Muscle of arm (tissue), 14 donors: ENCODE results near the gene KCNK10. TPM values are rescaled to one million over a fixed set of nuclear protein-coding genes. Genes with fewer than 3 reads are reported as not detected.

Experiments used
- DNase-seq: peaks from one replicate; pipeline ENCODE4 v3.0.0-alpha.2; 2013
- long read RNA-seq, 11 donors: transcript quantifications; one replicate each; lab custom pipeline, GENCODE V29; 2026
- polyA plus RNA-seq, 12 donors: library from polyadenylated mRNA; unstranded; fragments of 120-200 nt; gene quantifications; one replicate each; pipeline ENCODE4 v1.2.1, GENCODE V29; 2013; ENCODE audit not compliant: insufficient read length in 12 of 12

Gene KCNK10
- polyA plus RNA-seq = under 1 TPM in 7 of 12 donors, not detected in 5; 0.04 to 0.12 (median 0.08) TPM
- long read RNA-seq, donor 1 = 0 reads
- long read RNA-seq, donor 2 = 0 reads
- long read RNA-seq, donor 3 = 0 reads
- long read RNA-seq, donor 4 = 0 reads
- long read RNA-seq, donor 5 = 0 reads
- long read RNA-seq, donor 6 = 0 reads
- long read RNA-seq, donor 7, partial matches to known transcripts = 0 of 1 reads
- long read RNA-seq, donor 7, other reads (novel, unspliced or antisense) = 0 of 1 reads
- long read RNA-seq, donor 8 = 0 reads
- long read RNA-seq, donor 9 = 0 reads
- long read RNA-seq, donor 10 = 0 reads
- long read RNA-seq, donor 11 = 0 reads

DNA sequence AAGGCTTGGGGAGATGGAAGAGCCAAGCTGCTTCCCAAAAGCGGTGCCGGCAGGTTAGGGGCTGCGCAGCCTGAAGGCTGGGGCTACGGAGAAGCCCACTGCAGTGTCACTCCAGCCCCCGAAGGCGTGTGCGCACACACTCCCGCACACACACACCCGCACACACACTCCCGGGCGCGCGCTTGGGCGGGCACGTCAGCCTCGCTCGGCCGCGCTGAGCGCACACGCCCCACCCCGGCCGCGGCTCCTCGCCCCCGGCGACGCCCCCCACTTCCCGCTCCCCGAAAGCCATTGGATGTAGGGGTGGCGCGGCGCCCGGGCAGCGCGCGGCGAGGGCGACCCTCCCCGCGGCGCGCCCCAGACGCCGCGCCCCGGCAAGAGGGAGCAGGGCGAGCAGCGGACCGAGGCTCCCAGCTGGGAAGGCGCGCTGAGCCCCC is at the start of gene KCNK10:
KCNK10 (minus strand) TSS at position 184 of the 437 bp plus-strand sequence. CDS start 471 bp downstream, outside the sequence.
- no peak for DNase-seq

DNA sequence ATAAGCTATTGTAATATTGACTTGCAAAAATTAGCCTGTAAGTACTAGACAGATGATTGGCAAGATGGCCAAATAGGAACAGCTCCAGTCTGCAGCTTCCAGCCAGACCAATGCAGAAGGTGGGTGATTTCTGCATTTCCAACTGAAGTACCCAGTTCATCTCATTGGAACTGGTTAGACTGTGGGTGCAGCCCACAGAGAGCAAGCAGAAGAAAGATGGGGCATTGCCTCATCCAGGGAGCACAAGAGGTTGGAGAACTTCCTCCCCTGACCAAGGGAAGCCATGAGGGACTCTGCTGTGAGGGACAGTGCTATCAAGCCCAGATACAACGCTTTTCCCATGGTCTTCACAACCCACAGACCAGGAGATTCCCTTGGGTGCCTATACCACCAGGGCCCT is 46.4 kb upstream of the KCNK10 start:
- DNase-seq = no peak

- no peak for DNase-seq
These were observed 41.8 kb upstream of the KCNK10 start for GRCh38 chr14:88364710-88365413.

DNA sequence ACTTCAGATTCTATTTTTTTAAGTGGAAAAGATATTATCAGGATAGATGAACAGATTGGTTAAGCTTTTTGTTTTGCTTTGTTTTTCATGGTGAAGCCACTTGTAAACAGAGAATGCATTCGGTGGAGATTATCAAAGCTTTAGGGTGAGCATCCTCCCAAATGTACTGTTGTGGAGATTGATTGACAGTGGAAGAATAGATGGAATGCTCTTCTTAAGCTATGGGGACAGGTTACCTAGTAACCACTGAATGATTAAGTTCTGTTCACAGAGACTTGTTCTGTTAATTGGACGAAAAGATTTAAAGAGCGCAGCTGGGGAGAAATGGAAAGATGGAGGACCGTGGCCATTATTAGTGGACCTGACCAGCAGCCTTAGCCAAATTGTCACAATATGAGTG is 40.6 kb upstream of the KCNK10 start:
- no peak for DNase-seq

GRCh38 chr14:88359500-88359899 is 36.4 kb upstream of the KCNK10 start:
- DNase-seq = no peak

DNA sequence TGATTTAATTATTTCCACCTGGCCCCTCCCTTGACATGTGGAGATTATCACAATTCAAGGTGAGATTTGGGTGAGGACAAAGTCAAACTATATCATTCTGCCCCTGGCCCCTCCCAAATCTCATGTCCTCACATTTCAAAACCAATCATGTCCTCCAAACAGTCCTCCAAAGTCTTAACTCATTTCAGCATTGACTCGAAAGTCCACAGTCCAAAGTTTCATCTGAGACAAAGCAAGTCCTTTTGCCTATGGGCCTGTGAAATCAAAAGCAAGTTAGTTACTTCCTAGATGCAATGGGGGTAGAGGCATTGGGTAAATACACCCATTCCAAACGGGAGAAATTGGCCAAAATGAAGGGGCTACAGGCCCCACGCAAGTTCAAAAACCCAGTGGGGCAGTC is 31.3 kb upstream of the KCNK10 start:
- DNase-seq = no peak

- no peak for DNase-seq
These were observed 29.6 kb upstream of the KCNK10 start for GRCh38 chr14:88352698-88353097.

GRCh38 chr14:88351966-88352691 is 29.1 kb upstream of the KCNK10 start:
- DNase-seq = no peak

GRCh38 chr14:88348546-88348945 is 25.5 kb upstream of the KCNK10 start:
- DNase-seq = no peak

- no peak for DNase-seq
These were observed 23.1 kb upstream of the KCNK10 start for GRCh38 chr14:88346048-88346639.

- no peak for DNase-seq
These were observed 19.9 kb upstream of the KCNK10 start for GRCh38 chr14:88342980-88343379.

- no peak for DNase-seq
These were observed 17.3 kb upstream of the KCNK10 start for GRCh38 chr14:88340357-88340756.

DNA sequence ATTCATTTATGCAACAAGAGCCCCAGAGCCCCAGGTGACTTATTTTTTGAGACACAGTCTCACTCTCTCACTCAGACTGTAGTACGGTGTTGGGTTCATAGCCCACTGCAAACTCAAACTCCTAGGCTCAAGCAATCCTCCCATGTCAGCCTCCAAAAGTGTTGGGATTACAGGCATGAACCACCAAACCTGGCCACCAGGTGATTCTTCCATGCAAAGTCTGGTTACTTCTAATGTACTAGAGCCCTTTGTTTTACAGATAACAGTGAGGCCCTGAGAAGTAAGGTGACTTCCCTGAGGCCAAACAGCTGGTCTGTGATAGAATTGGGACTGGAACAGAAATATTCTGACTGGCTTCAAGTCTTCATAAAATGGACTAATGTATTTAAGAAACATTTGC is 10.0 kb upstream of the KCNK10 start:
- no peak for DNase-seq

- no peak for DNase-seq
These were observed 4.4 kb upstream of the KCNK10 start for GRCh38 chr14:88327497-88327896.

- no peak for DNase-seq
These were observed 3.5 kb upstream of the KCNK10 start for GRCh38 chr14:88326352-88327103.

GRCh38 chr14:88325883-88326282 is 2.8 kb upstream of the KCNK10 start:
- no peak for DNase-seq

DNA sequence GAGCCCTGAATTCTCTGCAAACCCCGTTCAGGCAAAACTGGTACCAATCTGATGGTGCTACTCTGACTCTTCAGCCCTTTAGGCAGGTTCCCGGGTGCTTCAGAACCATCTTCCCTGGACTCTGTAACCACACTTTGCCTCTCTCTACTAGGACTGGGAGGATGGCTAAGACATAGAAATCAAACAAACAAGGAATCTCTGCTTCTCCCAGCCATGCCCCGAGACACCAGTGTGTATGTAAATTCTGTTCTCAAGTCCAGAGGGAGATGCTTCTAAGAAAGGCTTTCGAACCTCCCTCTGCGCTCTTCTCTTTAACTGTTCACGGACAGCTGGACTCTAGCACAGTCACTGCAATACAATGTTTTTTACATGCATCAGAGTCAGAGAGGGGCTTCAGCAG is 1.9 kb upstream of the KCNK10 start:
- DNase-seq = no peak

GRCh38 chr14:88324491-88324890 is 1.4 kb upstream of the KCNK10 start:
- no peak for DNase-seq

DNA sequence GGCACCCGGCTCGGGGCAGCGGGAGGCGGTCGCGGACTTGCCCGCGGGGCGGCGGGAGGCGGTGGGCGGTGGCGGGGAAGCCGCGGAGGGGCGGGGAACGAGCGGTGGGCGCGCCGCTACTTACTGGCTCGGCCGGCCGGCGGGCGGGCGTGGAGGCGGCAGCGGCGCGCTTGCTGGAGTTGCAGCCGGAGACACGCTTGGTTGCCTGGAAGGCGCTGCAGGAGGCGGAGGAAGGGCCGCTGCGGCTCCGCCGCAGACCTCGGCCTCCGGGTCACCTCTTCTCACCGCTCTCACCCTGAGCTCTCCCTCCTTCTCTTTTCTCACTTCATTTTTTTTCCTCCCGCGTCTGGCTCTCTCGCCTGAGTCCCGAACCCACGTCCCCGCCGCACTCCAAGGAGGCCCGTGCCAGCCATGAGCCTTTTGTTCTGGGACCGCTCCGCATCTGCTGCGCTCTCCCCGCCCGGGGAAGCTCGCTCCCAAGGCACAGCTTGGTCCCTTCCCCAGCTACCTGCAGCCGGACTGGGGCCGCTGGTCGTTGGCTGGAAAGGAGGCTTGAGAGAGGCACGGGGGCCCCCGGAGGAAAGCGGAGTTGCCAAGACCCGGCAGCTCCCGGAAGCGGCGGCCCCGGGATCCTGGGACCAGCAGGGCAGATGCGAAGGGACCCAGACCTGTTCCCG is 592 bp upstream of the KCNK10 start:
- no peak for DNase-seq

- no peak for DNase-seq
These were observed 474 bp downstream of the KCNK10 start for GRCh38 chr14:88322504-88323085.
